Natural killer cell (primary cell): Measurements from ENCODE around the gene EMP2. TPM values are rescaled to one million over a fixed set of nuclear protein-coding genes. Genes with fewer than 3 reads are reported as not detected.
A peak's percentile ranks its signal among the peaks of the same experiment; 100 is the strongest.

Experiments used
- ATAC-seq, 3 donors: fragments of 150-1000 bp in 2 of 3; fragments of 200-7000 bp in 1 of 3; cut with Tn5 transposase; 1 replicate in 1 of 3; 2 replicates in 2 of 3; pipeline ENCODE4 v1.10.0; 2021; ENCODE audit warnings: mild to moderate bottlenecking in 2 of 3, moderate library complexity in 2 of 3
- DNase-seq, 2 donors: peaks; one replicate each; pipeline versions ENCODE4 v3.0.0 to v3.0.0-alpha.2; 2013 to 2021; ENCODE audit warnings: mixed read lengths in 1 of 2
- H3K27ac ChIP-seq: one replicate; pipeline ENCODE4 v1.5.1; 2013; ENCODE audit warnings: mild to moderate bottlenecking, low read length
- H3K27me3 ChIP-seq: one replicate; pipeline ENCODE4 v1.6.1; 2013; ENCODE audit warnings: low read length; ENCODE audit not compliant: control insufficient read depth, insufficient read depth
- H3K36me3 ChIP-seq: one replicate; pipeline ENCODE4 v1.6.1; 2013; ENCODE audit warnings: low read length; ENCODE audit not compliant: control insufficient read depth, insufficient read depth
- H3K4me1 ChIP-seq: one replicate; pipeline ENCODE4 v1.6.1; 2013; ENCODE audit warnings: low read length; ENCODE audit not compliant: control insufficient read depth, insufficient read depth
- H3K4me3 ChIP-seq: one replicate; pipeline ENCODE4 v1.5.1; 2013; ENCODE audit warnings: low read length
- H3K9me3 ChIP-seq: one replicate; pipeline ENCODE4 v1.6.1; 2013; ENCODE audit warnings: low read length; ENCODE audit not compliant: control insufficient read depth, insufficient read depth
- H3K27ac Mint-ChIP-seq, 2 donors: one replicate each; pipeline ENCODE4 v1.8.0; 2022; ENCODE audit warnings: mild to moderate bottlenecking in 2 of 2, mixed read lengths in 2 of 2, moderate library complexity in 1 of 2
- H3K27me3 Mint-ChIP-seq, 2 donors: one replicate each; pipeline ENCODE4 v1.8.0; 2022; ENCODE audit warnings: low read depth in 2 of 2, mixed read lengths in 2 of 2
- H3K36me3 Mint-ChIP-seq: one replicate; pipeline ENCODE4 v1.8.0; 2022; ENCODE audit warnings: mixed read lengths
- H3K4me1 Mint-ChIP-seq, 2 donors: one replicate each; pipeline ENCODE4 v1.8.0; 2022; ENCODE audit warnings: mixed read lengths in 2 of 2
- H3K4me3 Mint-ChIP-seq: one replicate; pipeline ENCODE4 v1.8.0; 2022; ENCODE audit warnings: mild to moderate bottlenecking, moderate library complexity, mixed read lengths
- H3K9me3 Mint-ChIP-seq, 2 donors: one replicate each; pipeline ENCODE4 v1.8.0; 2022; ENCODE audit warnings: mixed read lengths in 2 of 2
- CTCF ChIP-seq: fragments of 200-600 bp; IDR thresholded peaks from one replicate; pipeline ENCODE4 v1.8.0; 2022; ENCODE audit warnings: antibody characterized with exemption
- WGBS: methylation state at CpG from one replicate; pipeline ENCODE4 v1.1.7; 2013; ENCODE audit warnings: missing lambda C conversion rate; ENCODE audit not compliant: insufficient coverage; 5-methylcytosine and 5-hydroxymethylcytosine counted together
- intact Hi-C: fragments of 100-400 bp; cut with micrococcal nuclease; formaldehyde crosslinking; loops from one replicate; pipeline ENCODE4 v1.14.2; 2022
- total RNA-seq, 4 donors: library from RNA; stranded (reverse); fragments of 120-200 nt in 1 of 4; gene quantifications; one replicate each; pipeline versions ENCODE4 v1.2.3 to v1.2.4, GENCODE V29; 2013 to 2022

EMP2 gene
- total RNA-seq, 3 donors from 2014 or later (not counting 1 experiment from before 2014, with no cell fraction given) = not detected

GRCh38 chr16:10556236-10556635 is 24.2 kb downstream of the EMP2 start:
- H3K4me3 ChIP-seq = no peak overlapping the region
- 84% methylated on average over 3 of the region's 3 CpGs for WGBS
- Mint-ChIP-seq H3K9me3 (no peaks in the 10 kb centered on the region), H3K27ac (no peak overlapping the region), H3K4me3 (no peak overlapping the region), H3K4me1 (peaks cover 10 to 13% of the 10 kb centered on the region in 2 donors), H3K27me3 (peaks cover 0 to 13% of the 10 kb centered on the region in 2 donors), H3K36me3 (no peaks in the 10 kb centered on the region)
- no peaks in the 10 kb centered on the region for H3K4me1 ChIP-seq
- no peak overlapping the region for H3K27ac ChIP-seq
- ATAC-seq = no peak
- no peaks in the 10 kb centered on the region for H3K27me3 ChIP-seq
- intact Hi-C loops = no loop called here
- H3K9me3 ChIP-seq = no peaks in the 10 kb centered on the region
- no peak for TF ChIP-seq CTCF
- no peaks in the 10 kb centered on the region for H3K36me3 ChIP-seq
- no peak for DNase-seq

GRCh38 chr16:10554569-10554968 is 25.8 kb downstream of the EMP2 start:
- H3K27ac Mint-ChIP-seq = no peak overlapping the region

DNA sequence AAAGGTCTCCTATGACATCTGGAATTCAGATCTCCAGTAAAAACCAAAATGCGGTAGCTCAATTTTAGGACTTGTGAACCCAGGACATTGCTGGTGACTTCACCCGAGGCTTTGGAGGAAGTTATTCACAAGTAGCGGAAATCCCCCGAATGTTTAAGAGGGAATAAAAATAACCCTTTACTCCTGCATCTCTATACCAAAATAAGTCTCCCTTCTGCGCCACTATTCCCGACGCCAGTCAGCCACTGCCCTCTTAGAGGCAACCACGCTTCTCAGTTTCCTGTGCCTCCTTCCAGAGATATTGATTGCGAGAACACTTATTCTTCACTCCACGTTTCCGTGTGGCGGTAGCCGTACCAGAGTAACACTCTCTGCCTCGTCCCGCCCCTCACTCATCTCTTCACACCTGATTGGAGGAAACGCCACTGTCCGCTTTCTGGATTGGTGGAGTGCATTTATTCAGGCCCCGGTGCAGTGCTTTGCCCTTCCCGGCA is 27.4 kb downstream of the EMP2 start:
- H3K27me3 Mint-ChIP-seq = peaks cover 0 to 5% of the 10 kb centered on the region in 2 donors
- H3K9me3 ChIP-seq = peaks cover 9% of the 10 kb centered on the region
- no peaks in the 10 kb centered on the region for H3K4me1 ChIP-seq
- H3K4me3 Mint-ChIP-seq = peak overlapping the region; percentile 88
- no peaks in the 10 kb centered on the region for H3K27me3 ChIP-seq
- H3K4me1 Mint-ChIP-seq = peaks cover 10 to 13% of the 10 kb centered on the region in 2 donors
- 4% methylated on average over 19 of the region's 19 CpGs for WGBS
- intact Hi-C loops = no loop called here
- ATAC-seq = peak; percentile 82 to 99 (median 94)
- no peak for TF ChIP-seq CTCF
- H3K27ac Mint-ChIP-seq = peak overlapping the region; percentile 58 to 91
- peak; percentile 44 to 46 for DNase-seq
- H3K4me3 ChIP-seq = peak overlapping the region; percentile 30
- H3K36me3 ChIP-seq = no peaks in the 10 kb centered on the region
- H3K36me3 Mint-ChIP-seq = no peaks in the 10 kb centered on the region
- H3K9me3 Mint-ChIP-seq = peaks cover 0 to 2% of the 10 kb centered on the region in 2 donors
- H3K27ac ChIP-seq = peak overlapping the region; percentile 41

More at GRCh38 chr16:10554569-10554968, 25.8 kb downstream of the EMP2 start:
- 86% methylated on average over 7 of the region's 7 CpGs for WGBS
- no peak for DNase-seq
- Mint-ChIP-seq H3K4me1 (peaks cover 10 to 13% of the 10 kb centered on the region in 2 donors), H3K36me3 (no peaks in the 10 kb centered on the region), H3K4me3 (no peak overlapping the region), H3K27me3 (peaks cover 0 to 5% of the 10 kb centered on the region in 2 donors), H3K9me3 (no peaks in the 10 kb centered on the region)
- Histone ChIP-seq H3K4me3 (no peak overlapping the region), H3K9me3 (no peaks in the 10 kb centered on the region), H3K27me3 (no peaks in the 10 kb centered on the region), H3K36me3 (no peaks in the 10 kb centered on the region), H3K27ac (no peak overlapping the region), H3K4me1 (no peaks in the 10 kb centered on the region)
- intact Hi-C loops = no loop called here
- TF ChIP-seq CTCF = no peak
- ATAC-seq = no peak

- DNase-seq (no peak), ATAC-seq (no peak)
- TF ChIP-seq CTCF = no peak
- no peak overlapping the region for H3K4me3 ChIP-seq
- no peaks in the 10 kb centered on the region for H3K36me3 ChIP-seq
- Mint-ChIP-seq H3K9me3 (peaks cover 0 to 2% of the 10 kb centered on the region in 2 donors), H3K27me3 (peaks cover 0 to 8% of the 10 kb centered on the region in 2 donors), H3K4me3 (peak overlapping the region; percentile 88), H3K27ac (peak overlapping the region in 1 of 2 donors; percentile 58), H3K4me1 (peaks cover 10 to 13% of the 10 kb centered on the region in 2 donors), H3K36me3 (no peaks in the 10 kb centered on the region)
- no peaks in the 10 kb centered on the region for H3K27me3 ChIP-seq
- peaks cover 10% of the 10 kb centered on the region for H3K9me3 ChIP-seq
- no peaks in the 10 kb centered on the region for H3K4me1 ChIP-seq
- no CpG with 5 or more reads among the region's 2 CpGs for WGBS
- intact Hi-C loops = no loop called here
- H3K27ac ChIP-seq = no peak overlapping the region
Observed at GRCh38 chr16:10552281-10552680, 28.1 kb downstream of the EMP2 start.
